Measurements from ENCODE around the gene TENM4. TPM values are rescaled to one million over a fixed set of nuclear protein-coding genes. Genes with fewer than 3 reads are reported as not detected.

TENM4 gene
- total RNA-seq, 4 donors from 2014 or later = 4.0 to 14.6 (median 4.5) TPM

DNA sequence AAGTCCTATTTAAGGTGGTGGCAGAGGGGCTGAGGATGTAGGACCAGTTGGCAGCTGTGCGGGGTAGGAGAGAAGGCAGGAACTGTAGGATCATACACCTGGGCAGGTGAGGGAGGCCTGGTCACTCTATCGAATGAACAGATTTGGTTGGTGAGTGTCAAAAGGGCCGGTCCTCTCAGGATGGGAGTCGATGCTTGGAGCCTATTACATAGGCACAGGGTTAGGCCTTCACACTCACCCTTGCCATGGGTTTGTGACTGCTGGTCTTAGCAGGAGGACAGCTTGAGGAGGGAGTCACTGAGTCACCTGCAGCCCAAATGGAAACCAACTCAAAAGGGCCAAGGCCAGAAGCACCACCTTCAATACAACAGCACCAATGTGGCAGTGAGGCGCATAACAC, 786.0 kb downstream of the TENM4 start:
- TF ChIP-seq, protein P1, sequence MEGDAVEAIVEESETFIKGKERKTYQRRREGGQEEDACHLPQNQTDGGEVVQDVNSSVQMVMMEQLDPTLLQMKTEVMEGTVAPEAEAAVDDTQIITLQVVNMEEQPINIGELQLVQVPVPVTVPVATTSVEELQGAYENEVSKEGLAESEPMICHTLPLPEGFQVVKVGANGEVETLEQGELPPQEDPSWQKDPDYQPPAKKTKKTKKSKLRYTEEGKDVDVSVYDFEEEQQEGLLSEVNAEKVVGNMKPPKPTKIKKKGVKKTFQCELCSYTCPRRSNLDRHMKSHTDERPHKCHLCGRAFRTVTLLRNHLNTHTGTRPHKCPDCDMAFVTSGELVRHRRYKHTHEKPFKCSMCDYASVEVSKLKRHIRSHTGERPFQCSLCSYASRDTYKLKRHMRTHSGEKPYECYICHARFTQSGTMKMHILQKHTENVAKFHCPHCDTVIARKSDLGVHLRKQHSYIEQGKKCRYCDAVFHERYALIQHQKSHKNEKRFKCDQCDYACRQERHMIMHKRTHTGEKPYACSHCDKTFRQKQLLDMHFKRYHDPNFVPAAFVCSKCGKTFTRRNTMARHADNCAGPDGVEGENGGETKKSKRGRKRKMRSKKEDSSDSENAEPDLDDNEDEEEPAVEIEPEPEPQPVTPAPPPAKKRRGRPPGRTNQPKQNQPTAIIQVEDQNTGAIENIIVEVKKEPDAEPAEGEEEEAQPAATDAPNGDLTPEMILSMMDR (IDR thresholded peaks at IDR 0.05; ENCODE audit: low read depth) = no peak

DNA sequence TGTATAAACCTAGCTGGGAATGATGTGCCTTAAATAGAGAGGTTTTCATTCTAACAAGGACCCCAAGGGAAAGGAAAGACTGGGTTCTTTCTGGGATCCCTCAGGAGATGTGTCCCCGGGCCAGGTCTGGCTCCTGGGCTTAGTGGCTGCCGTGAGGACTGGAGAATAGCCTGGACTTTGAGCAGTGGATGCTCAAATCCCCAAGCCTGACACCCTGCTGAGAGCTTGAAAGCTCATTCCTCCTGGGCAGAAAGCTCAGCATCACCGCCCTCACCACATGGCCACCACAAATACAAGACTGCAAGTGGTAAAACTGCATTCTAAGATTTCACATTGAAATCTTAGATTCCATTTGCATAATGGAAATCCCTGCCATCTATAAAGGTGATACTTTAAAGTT, 786.8 kb downstream of the TENM4 start:
- TF ChIP-seq, protein P1 (IDR thresholded peaks at IDR 0.05; ENCODE audit: low read depth) = no peak

- TF ChIP-seq, protein P1 (IDR thresholded peaks at IDR 0.05; ENCODE audit: low read depth) = no peak
These were observed 787.4 kb downstream of the TENM4 start for GRCh38 chr11:78653294-78653909.

DNA sequence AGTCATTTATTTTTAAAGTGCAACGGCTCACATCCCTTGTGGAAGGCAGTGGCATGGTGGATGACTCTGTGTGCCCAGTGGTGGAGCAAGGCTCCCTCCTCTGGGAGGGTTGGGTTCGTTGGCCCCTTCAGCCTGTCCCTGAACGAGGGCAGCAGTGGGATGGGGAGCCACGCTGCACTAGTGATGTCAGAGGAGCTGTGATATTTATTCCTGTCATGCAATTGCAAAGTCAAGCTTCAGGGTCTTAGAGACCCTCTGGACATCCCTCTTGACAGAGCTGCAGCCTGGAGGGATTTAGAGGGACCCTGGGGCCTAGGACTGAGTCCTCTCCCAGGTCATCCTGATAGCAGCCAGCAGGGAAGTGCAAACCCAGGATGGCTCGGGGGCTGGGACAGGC, 788.0 kb downstream of the TENM4 start:
- TF ChIP-seq, protein P1 (IDR thresholded peaks at IDR 0.05; ENCODE audit: low read depth) = no peak

DNA sequence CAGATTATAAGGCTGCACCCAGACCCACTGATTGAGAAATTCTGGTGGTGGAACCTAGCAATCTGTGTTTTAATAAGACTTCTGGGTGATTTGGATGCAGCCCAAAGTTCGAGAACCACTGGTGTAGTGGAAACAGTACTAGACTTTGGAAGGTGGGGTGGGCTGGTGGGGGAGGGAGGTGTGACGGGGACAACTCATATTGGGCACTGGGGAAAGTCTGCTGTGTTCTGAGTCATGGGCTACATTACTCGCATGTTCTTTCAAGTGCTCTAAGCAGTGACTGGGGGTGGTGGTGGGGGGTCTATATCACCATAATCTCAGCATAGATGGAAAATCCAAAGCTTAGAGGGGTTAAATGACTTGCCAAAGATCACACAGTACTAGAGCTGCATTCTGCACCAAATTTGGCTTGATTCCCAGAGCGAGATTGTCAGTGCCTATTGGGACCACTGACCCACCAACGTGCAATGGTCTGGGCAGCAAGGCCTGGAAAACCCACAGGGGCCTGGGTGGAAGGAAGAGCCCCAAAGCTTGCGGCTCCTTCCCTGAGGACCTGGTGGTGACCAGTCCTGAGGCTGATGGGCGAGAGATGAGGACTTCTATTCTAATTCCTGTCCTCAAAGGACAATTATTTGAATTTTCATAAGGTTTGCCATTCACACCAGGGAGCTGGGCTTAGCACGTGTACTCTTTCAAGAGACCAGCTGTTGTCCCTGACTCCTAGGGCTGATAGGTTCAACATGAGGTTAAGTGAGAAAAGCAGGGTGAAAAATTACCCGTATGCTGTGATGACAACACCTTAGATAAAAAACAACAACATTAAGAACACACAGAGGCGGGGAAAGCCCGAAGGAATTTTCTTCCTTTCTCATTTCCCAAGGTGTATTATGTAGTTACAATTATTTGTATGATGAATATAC, 788.6 kb downstream of the TENM4 start:
- TF ChIP-seq, protein P1 (IDR thresholded peaks at IDR 0.05; ENCODE audit: low read depth) = no peak

DNA sequence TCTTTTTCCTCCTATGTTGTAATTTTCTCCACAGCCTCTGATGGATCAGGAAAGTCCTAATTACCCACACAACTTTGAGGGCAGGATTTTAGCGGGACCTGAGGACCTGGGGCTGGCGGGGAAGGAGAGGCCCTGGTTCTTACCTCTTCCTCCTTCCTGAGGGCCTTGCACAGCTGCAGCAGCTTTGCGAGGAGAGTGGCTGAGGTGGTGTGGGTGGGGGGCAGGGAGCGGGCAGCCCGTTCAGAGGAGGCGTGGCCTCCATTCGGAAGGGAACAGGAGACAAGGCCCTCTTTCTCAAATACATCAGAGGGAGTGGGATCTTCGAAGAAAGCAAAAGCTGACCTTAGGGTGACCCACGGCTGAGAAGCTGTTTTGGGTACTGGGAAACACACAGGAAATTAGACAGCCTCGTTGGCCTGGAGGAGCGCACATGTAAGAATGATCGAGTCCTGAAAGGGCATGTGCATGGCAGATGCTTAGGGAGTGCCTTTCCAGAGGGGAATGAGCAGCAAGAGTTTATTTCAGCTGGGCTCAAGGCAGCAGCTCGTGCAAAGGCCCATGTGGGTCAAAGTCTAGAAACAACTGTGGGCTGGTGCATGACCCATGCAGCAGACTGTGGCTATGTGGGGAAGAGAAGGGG, 789.6 kb downstream of the TENM4 start:
- TF ChIP-seq, protein P1 (IDR thresholded peaks at IDR 0.05; ENCODE audit: low read depth) = no peak

Measured in subcutaneous adipose tissue (tissue), 4 donors.